Activated naive CD4-positive, alpha-beta T cell treated with Interleukin-2 at 50 U/mL for 16 hours (primary cell): Measurements from ENCODE around the gene KIAA0040.
A peak's percentile ranks its signal among the peaks of the same experiment; 100 is the strongest.

Experiments
- DNase-seq: peaks from one replicate; pipeline ENCODE4 v3.0.0-alpha.2; 2020

The KIAA0040 gene

GRCh38 chr1:175200678-175201521 lies 8.3 kb upstream of the KIAA0040 start:
- DNase-seq: no peak

- DNase-seq: no peak
Measured at GRCh38 chr1:175198332-175198731, 5.8 kb upstream of the KIAA0040 start.

GRCh38 chr1:175197531-175197930 lies 5.0 kb upstream of the KIAA0040 start:
- no peak for DNase-seq

GRCh38 chr1:175195798-175196197 lies 3.2 kb upstream of the KIAA0040 start:
- DNase-seq: no peak

- DNase-seq: no peak
Measured at GRCh38 chr1:175195281-175195680, 2.7 kb upstream of the KIAA0040 start.

GRCh38 chr1:175193527-175193910 lies 943 bp upstream of the KIAA0040 start:
- no peak for DNase-seq

GRCh38 chr1:175192111-175192629 lies 406 bp downstream of the KIAA0040 start:
- peak; percentile 46 for DNase-seq

GRCh38 chr1:175191659-175192058 lies 917 bp downstream of the KIAA0040 start:
- DNase-seq: peak; percentile 39

- peak; percentile 63 for DNase-seq
Measured at GRCh38 chr1:175188936-175189335, 3.6 kb downstream of the KIAA0040 start.

GRCh38 chr1:175186433-175187160 lies 6.0 kb downstream of the KIAA0040 start:
- no peak for DNase-seq

GRCh38 chr1:175185903-175186302 lies 6.7 kb downstream of the KIAA0040 start:
- DNase-seq: no peak

GRCh38 chr1:175183586-175183985 lies 9.0 kb downstream of the KIAA0040 start:
- DNase-seq: no peak

- no peak for DNase-seq
Measured at GRCh38 chr1:175182201-175182746, 10.3 kb downstream of the KIAA0040 start.

- DNase-seq: no peak
Measured at GRCh38 chr1:175179837-175180590, 12.6 kb downstream of the KIAA0040 start.

GRCh38 chr1:175178456-175178855 lies 14.1 kb downstream of the KIAA0040 start:
- DNase-seq: no peak

- DNase-seq: no peak
Measured at GRCh38 chr1:175178056-175178455, 14.5 kb downstream of the KIAA0040 start.

GRCh38 chr1:175176246-175176645 lies 16.3 kb downstream of the KIAA0040 start:
- DNase-seq: no peak

- no peak for DNase-seq
Measured at GRCh38 chr1:175174309-175175102, 18.1 kb downstream of the KIAA0040 start.

- no peak for DNase-seq
Measured at GRCh38 chr1:175173531-175173930, 19.0 kb downstream of the KIAA0040 start.

- no peak for DNase-seq
Measured at GRCh38 chr1:175172503-175172902, 20.1 kb downstream of the KIAA0040 start.

- DNase-seq: no peak
Measured at GRCh38 chr1:175171036-175171913, 21.3 kb downstream of the KIAA0040 start.
